Activated T-cell treated with anti-CD3 and anti-CD28 coated beads, Interleukin-2, amount 50 U/mL, for 4 hours (primary cell): ENCODE measurements around the gene CEACAM8. TPM values are rescaled to one million over a fixed set of nuclear protein-coding genes. Genes with fewer than 3 reads are reported as not detected.
"Not testable (repeated sequence)": the region's sequence is repeated elsewhere in the genome, so short reads cannot be mapped to it uniquely, and the experiment has no call there.

Source experiments
- ATAC-seq, 2 donors: fragments of 200-7000 bp; cut with Tn5 transposase; one replicate each; pipeline ENCODE4 v1.10.0; 2021
- DNase-seq: peaks from one replicate; pipeline ENCODE4 v3.0.0-alpha.2; 2020
- H3K27me3 Mint-ChIP-seq: one replicate; pipeline ENCODE4 v1.8.0; 2021; ENCODE audit warnings: low read depth, mixed read lengths
- H3K36me3 Mint-ChIP-seq: one replicate; pipeline ENCODE4 v1.8.0; 2022; ENCODE audit warnings: mixed read lengths; ENCODE audit not compliant: insufficient read depth
- H3K4me1 Mint-ChIP-seq: one replicate; pipeline ENCODE4 v1.8.0; 2021; ENCODE audit warnings: low read depth, mixed read lengths
- H3K4me3 Mint-ChIP-seq: one replicate; pipeline ENCODE4 v1.8.0; 2021; ENCODE audit warnings: mild to moderate bottlenecking, moderate library complexity, mixed read lengths
- H3K9me3 Mint-ChIP-seq: one replicate; pipeline ENCODE4 v1.8.0; 2021; ENCODE audit warnings: mixed read lengths
- total RNA-seq, 3 donors: library from RNA; stranded (reverse); gene quantifications; one replicate each; pipeline ENCODE4 v1.2.1, GENCODE V29; 2021

Gene CEACAM8
- total RNA-seq, result not detected

DNA sequence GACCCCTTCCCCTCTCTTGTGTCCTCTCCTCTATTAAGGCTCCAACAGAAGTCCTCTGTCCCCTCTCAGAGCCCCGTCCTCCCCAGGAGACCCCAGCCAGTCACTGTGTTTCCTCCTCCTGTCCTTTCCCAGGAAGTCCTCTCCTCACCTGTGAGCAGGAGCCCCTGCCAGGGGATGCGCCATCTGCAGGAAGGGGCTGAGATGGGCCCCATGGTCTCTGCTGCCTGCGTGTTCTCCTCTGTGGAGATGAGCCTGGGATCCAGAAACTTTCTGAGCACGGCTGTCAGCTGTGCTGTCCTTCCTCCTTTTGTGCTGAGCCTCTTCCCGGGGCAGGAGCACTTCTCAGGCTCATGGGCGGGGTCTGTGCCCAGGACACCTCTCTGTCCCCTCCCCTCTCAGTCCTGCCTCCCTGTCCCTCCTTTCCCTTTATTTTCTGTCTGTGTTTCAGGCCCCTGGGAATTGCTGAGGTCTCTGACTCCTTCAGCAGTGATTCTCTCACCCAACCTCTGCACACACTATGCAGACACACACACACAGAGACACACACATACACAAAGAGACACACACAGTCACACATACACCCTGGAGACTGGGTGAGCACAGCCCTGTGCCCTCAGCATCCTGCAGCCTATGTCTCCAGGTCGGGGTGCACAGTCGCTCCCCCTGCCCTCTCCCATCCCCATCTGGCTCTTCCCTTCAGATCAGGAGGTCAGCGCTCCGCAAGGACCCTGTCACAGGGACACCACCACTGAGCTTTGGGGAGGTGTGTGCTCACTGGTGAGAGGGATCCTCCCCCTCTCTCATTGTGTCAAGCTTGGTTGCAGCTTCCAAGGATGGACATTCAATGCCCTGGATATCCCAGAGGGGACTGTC, at the start of gene CEACAM8:
Gene CEACAM8 (minus strand): TSS at position 308 of the 873 bp plus-strand sequence. CDS start 96 bp downstream, at position 212.
- H3K4me1 Mint-ChIP-seq, result no peaks in the 10 kb centered on the region
- DNase-seq (no peak), ATAC-seq (no peak)
- H3K27me3 Mint-ChIP-seq, result peaks cover 23% of the 10 kb centered on the region
- H3K36me3 Mint-ChIP-seq, result no peaks in the 10 kb centered on the region
- no peak within 1 kb of the TSS for H3K4me3 Mint-ChIP-seq
- H3K9me3 Mint-ChIP-seq, result no peaks in the 10 kb centered on the region

DNA sequence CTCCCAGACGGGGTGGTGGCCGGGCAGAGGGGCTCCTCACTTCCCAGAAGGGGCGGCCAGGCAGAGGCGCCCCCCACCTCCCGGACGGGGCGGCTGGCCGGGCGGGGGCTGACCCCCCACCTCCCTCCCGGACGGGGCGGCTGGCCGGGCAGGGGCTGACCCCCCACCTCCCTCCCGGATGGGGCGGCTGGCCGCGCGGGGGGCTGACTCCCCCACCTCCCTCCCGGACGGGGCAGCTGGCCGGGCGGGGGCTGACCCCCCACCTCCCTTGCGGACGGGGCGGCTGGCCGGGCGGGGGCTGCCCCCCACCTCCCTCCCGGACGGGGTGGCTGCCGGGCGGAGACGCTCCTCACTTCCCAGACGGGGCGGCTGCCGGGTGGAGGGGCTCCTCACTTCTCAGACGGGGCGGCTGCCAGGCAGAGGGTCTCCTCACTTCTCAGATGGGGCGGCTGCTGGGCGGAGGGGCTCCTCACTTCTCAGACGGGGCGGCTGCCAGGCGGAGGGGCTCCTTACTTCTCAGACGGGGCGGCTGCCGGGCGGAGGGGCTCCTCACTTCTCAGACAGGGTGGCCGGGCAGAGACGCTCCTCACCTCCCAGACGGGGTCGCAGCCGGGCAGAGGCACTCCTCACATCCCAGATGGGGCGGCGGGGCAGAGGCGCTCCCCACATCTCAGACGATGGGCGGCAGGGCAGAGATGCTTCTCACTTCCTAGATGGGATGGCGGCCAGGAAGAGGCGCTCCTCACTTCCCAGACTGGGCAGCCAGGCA, 44.8 kb upstream of the CEACAM8 start:
- not testable (repeated sequence) for H3K4me3 Mint-ChIP-seq, H3K27me3 Mint-ChIP-seq, ATAC-seq, H3K9me3 Mint-ChIP-seq, H3K36me3 Mint-ChIP-seq, DNase-seq, H3K4me1 Mint-ChIP-seq

DNA sequence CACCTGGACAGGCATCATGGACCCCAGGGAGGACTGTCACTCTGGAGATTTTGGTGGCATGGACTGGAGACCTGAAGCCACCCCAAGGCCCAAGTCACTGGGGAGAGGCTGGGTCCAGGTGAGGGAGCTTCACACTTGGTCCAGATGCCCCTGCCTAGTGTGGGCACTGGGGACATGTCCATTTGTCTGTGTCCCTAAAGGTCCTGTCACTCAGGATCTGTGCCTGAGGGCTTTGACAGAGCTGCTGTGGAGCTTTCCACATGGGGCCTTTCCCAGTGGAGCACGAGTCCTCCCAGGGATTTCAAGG, 40.5 kb upstream of the CEACAM8 start:
- no peaks in the 10 kb centered on the region for H3K4me1 Mint-ChIP-seq
- H3K9me3 Mint-ChIP-seq, result no peaks in the 10 kb centered on the region
- ATAC-seq (no peak), DNase-seq (no peak)
- H3K4me3 Mint-ChIP-seq, result no peak overlapping the region
- H3K36me3 Mint-ChIP-seq, result no peaks in the 10 kb centered on the region
- peaks cover 14% of the 10 kb centered on the region for H3K27me3 Mint-ChIP-seq

DNA sequence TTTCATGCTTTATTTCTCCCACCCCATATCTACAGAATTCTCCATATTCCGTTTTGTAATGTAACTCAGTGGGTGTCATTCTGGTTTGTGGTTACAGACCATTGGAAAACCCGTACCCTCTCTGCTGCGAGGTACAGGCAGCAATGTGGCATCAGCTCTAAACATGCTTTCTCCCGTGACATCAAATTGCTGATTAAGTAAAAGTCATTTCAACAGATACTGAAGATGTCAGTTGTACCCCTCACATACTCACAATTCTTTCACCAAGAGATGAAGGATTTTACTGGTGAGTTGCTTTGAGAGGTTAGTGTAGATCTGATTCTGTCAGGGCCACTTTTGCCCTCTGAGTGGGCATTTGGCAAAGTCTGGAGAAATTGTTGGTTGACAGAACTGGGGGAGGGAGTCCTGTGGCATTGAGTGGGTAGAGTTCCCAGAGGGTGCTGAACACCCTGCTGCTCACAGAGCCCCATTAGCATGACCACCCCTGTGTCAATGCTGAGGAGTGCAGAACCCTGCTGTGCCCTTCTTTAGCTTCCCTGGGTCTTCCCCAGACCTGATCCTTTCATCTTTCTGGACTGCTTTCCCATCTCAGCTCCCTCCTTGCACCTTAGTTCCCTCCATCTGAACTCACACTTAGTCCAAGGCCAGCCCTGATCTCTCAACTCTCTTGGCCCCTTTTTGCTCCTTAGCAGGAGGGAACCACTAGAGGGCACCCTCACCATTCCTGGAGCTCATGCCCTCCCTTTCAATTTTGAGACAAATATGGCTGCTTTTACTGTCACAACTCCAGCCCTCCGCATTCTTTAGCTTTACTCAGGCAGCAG, 39.9 kb upstream of the CEACAM8 start:
- Mint-ChIP-seq H3K9me3 (no peaks in the 10 kb centered on the region), H3K36me3 (no peaks in the 10 kb centered on the region), H3K4me1 (no peaks in the 10 kb centered on the region), H3K27me3 (peaks cover 15% of the 10 kb centered on the region), H3K4me3 (no peak overlapping the region)
- ATAC-seq (peak in 1 of 2 donors; percentile 55), DNase-seq (no peak)

DNA sequence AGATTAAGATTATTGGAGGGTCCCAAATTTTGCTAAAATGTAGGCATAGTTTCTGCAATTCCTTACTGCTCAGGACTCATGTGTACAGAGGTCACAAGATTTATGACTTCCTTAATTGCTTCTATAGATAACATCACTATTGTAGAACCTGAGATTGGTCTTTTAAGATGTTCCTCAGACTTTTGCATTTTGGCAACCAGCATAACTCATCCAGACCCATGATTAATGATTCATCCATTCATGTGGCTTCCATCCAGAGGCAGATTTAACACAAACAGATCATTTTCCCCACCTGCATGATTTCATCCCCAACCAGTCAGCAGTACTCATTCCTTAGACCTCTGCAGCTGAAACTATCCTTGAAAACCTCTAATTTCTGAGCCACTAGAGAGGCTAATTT, 34.5 kb upstream of the CEACAM8 start:
- Mint-ChIP-seq H3K4me1 (peaks cover 14% of the 10 kb centered on the region), H3K36me3 (no peaks in the 10 kb centered on the region), H3K27me3 (peaks cover 22% of the 10 kb centered on the region), H3K4me3 (no peak overlapping the region), H3K9me3 (no peaks in the 10 kb centered on the region)
- ATAC-seq (no peak), DNase-seq (no peak)

DNA sequence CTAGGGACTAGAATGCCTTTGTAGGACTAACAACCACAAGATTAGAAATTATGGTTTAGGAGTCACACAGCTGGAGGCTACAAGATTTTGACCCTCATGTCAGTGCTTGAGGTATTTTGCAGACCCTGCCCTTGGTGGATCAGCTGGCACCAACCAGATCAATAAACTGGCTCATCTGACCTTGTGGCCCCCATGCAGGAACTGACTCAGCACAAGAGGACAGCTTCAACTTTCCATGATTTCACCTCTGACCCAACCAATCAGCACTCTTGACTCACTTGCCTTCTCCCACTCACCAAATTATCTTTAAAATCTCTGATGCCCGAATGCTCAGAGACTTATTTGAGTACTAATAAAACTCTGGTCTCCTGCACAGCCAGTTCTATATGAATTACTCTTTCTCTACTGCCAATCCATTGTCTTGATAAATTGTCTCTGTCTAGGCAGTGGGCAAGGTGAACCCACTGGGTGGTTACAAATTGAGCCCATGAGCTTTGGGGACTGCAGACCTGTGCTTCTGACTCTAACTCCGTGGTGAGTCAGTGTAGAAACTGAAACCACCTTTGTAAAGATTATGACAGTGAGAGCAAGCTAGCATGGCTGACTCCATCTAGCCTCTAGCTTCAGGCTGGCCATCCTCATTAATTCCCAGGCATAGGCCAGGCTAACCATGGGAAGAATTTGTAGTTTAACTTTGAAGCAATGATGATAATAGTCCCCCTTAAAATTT, 33.9 kb upstream of the CEACAM8 start:
- H3K4me1 Mint-ChIP-seq, result peaks cover 14% of the 10 kb centered on the region
- no peak overlapping the region for H3K4me3 Mint-ChIP-seq
- ATAC-seq (peak; percentile 85 to 87), DNase-seq (no peak)
- H3K36me3 Mint-ChIP-seq, result no peaks in the 10 kb centered on the region
- no peaks in the 10 kb centered on the region for H3K9me3 Mint-ChIP-seq
- peaks cover 22% of the 10 kb centered on the region for H3K27me3 Mint-ChIP-seq

DNA sequence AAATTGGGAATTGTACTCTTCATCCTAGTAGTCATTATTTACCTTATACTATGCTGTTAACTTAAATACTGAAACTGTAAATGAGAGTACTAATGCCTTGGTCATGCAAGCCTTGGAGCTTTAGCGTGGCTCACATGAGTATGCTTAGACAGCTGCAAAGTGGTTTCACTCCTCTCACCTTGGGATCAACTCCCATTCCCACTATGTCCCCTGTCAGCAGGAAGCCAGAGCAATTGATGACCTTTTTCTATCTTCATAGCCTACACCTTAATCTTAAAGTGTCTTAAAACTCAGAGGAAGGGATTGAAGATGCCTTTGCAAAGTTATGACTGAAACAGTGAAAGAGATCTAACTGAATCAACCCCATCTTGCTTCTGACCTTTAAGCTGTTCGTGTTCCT, 33.2 kb upstream of the CEACAM8 start:
- DNase-seq (no peak), ATAC-seq (no peak)
- no peaks in the 10 kb centered on the region for H3K36me3 Mint-ChIP-seq
- H3K4me1 Mint-ChIP-seq, result peaks cover 14% of the 10 kb centered on the region
- no peak overlapping the region for H3K4me3 Mint-ChIP-seq
- no peaks in the 10 kb centered on the region for H3K9me3 Mint-ChIP-seq
- peaks cover 19% of the 10 kb centered on the region for H3K27me3 Mint-ChIP-seq

DNA sequence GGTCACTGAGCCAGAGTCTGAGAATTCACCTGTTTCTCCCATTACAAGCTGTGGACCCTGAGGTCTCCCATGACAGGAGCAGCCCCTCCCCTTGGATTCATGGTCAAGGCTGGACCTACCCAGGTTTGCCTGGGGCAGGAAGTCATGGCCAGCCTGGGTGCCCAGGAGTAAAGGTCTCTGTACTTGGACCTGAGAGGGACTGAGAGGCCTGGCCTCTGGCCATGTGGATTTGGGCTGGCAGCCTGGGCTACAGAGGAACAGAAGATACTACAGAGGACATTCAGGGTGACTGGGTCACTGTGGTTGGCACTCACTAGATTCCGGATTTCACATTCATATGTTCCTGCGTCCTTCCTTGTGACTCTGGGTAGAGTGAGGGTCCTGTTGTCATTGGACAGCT, 31.5 kb upstream of the CEACAM8 start:
- H3K27me3 Mint-ChIP-seq, result peaks cover 22% of the 10 kb centered on the region
- H3K36me3 Mint-ChIP-seq, result no peaks in the 10 kb centered on the region
- H3K9me3 Mint-ChIP-seq, result no peaks in the 10 kb centered on the region
- ATAC-seq, result no peak
- H3K4me3 Mint-ChIP-seq, result no peak overlapping the region
- H3K4me1 Mint-ChIP-seq, result peaks cover 14% of the 10 kb centered on the region
- no peak for DNase-seq

DNA sequence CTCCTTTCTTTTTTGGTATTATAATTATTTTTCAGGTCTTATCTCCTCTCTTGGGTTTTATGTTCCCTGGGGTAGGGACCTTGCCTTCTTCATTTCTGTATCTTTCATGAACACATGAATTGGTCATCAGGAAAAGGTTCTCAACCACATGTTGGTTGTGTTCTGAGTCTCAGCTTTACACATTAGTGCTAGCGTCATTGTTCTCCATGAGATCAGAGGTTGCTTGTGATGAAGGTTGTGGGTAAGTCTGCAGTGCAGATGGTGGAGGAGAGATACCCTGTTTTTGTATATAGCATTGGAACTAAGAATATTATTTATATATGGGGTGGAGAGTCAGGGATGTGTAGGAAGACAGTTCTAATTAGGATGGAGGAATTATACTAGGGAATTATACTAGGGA, 24.5 kb upstream of the CEACAM8 start:
- Mint-ChIP-seq H3K4me3 (no peak overlapping the region), H3K27me3 (peaks cover 38% of the 10 kb centered on the region), H3K9me3 (no peaks in the 10 kb centered on the region), H3K4me1 (no peaks in the 10 kb centered on the region), H3K36me3 (no peaks in the 10 kb centered on the region)
- ATAC-seq, result no peak
- no peak for DNase-seq

DNA sequence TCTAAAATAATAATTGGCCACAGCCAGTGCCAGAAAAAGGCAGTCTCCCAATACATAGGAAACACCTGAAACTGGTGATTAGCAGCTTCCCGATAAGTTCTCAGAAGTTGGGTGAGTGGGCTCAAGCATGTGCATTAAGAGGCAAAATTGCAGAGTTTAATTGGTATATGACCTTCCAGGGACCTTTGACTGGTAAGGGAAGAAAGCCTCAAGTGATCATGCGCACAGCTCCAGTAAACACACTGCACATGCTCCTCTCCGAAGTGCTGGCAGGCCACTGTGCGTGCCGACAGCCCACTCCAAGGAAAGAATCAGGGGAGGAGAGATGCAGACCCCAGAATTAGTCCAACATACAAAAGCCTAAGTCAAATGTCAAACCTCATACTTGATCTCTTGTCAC, 18.9 kb upstream of the CEACAM8 start:
- DNase-seq (no peak), ATAC-seq (no peak)
- Mint-ChIP-seq H3K4me1 (no peaks in the 10 kb centered on the region), H3K4me3 (no peak overlapping the region), H3K27me3 (peaks cover 29% of the 10 kb centered on the region), H3K36me3 (no peaks in the 10 kb centered on the region), H3K9me3 (no peaks in the 10 kb centered on the region)

DNA sequence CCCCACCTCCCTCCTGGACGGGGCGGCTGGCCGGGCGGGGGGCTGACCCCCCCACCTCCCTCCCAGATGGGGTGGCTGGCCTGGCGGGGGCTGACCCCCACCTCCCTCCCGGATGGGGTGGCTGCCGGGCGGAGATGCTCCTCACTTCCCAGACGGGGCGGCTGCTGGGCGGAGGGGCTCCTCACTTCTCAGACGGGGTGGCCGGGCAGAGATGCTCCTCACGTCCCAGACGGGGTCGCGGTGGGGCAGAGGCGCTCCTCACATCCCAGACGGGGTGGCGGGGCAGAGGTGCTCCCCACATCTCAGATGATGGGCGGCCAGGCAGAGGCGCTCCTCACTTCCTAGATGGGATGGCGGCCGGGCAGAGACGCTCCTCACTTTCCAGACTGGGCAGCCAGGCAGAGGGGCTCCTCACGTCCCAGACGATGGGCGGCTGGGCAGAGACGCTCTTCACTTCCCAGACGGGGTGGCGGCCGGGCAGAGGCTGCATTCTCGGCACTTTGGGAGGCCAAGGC, 15.7 kb upstream of the CEACAM8 start:
- peaks cover 33% of the 10 kb centered on the region for H3K27me3 Mint-ChIP-seq
- not testable (repeated sequence) for DNase-seq, H3K36me3 Mint-ChIP-seq, H3K4me1 Mint-ChIP-seq, H3K4me3 Mint-ChIP-seq, H3K9me3 Mint-ChIP-seq, ATAC-seq

DNA sequence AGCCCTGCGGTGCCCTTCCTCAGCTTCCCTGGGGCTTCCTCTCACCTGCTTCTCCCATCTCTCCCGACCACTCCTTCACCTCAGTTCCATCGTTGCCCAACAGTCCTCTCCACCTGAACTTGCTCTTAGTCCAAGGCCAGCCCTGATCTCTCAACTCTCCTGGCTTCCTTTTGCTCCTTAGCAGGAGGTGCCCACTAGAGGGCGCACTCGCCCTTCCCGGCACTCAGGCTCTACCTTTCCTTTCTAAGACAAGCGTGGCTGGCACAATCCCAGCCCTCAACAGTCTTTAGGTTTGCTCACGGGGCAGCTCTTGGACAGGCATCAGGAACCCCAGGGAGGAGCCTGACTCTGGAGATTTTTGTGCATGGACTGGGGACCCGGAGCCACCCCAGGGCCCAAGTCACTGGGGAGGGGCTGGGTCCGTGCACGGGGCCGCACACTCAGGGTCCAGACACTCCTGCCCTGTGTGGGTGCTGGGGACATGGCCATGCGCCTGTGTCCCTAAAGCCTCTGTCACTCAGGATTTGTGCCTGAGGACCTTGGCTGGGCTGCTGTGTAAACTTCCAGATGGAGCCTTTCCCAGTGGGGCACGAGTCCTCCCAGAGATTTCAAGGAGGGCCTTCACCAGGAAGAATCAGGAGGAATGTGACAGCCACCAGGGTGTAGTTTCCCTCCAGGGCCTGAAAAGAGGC, 12.1 kb upstream of the CEACAM8 start:
- DNase-seq (peak; percentile 37), ATAC-seq (peak in 1 of 2 donors; percentile 32)
- Mint-ChIP-seq H3K9me3 (no peaks in the 10 kb centered on the region), H3K27me3 (peaks cover 46% of the 10 kb centered on the region), H3K4me3 (no peak overlapping the region), H3K36me3 (no peaks in the 10 kb centered on the region), H3K4me1 (no peaks in the 10 kb centered on the region)

DNA sequence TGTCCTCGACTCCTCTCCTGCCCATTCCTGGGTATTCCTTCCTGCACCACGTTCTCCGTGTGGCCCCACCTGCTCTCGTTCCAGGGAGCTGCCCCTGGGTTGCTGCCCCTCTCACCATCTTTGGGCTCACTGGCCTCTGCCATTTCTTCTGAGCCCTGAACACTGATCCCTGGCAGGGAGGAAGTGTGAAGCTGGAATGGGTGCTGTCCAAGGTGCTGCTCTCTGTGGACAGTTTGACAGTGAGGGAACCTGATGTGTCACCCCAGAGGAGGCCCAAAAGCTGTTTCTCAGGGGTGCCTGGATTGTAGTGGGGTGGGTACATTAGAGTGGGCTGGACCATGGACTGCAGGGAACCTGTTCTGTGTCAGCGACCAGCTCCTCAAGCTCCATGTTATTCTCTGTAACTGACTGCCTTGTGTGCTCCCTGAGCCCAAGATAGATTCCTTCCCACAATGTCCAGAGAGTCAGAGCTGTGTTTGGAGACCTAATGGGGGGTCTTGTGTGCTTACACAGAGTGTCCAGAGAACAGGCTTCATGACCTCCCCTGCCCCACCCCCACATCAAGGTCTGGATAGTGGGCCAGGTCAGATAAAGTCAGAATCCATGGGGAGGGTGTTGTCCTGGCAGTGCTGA, 7.2 kb upstream of the CEACAM8 start:
- Mint-ChIP-seq H3K9me3 (no peaks in the 10 kb centered on the region), H3K4me1 (no peaks in the 10 kb centered on the region), H3K27me3 (peaks cover 54% of the 10 kb centered on the region), H3K36me3 (no peaks in the 10 kb centered on the region), H3K4me3 (no peak overlapping the region)
- DNase-seq (no peak), ATAC-seq (no peak)
